ENCODE results near the gene CENPS.
"Not testable (repeated sequence)": the region's sequence is repeated elsewhere in the genome, so short reads cannot be mapped to it uniquely, and the experiment has no call there.

The CENPS gene

GRCh38 chr1:10421637-10422036, 8.6 kb upstream of the CENPS start:
- DNase-seq, result no peak

- no peak for DNase-seq
Observed at GRCh38 chr1:10424034-10424433, 6.2 kb upstream of the CENPS start.

GRCh38 chr1:10424651-10425050, 5.6 kb upstream of the CENPS start:
- no peak for DNase-seq

DNA sequence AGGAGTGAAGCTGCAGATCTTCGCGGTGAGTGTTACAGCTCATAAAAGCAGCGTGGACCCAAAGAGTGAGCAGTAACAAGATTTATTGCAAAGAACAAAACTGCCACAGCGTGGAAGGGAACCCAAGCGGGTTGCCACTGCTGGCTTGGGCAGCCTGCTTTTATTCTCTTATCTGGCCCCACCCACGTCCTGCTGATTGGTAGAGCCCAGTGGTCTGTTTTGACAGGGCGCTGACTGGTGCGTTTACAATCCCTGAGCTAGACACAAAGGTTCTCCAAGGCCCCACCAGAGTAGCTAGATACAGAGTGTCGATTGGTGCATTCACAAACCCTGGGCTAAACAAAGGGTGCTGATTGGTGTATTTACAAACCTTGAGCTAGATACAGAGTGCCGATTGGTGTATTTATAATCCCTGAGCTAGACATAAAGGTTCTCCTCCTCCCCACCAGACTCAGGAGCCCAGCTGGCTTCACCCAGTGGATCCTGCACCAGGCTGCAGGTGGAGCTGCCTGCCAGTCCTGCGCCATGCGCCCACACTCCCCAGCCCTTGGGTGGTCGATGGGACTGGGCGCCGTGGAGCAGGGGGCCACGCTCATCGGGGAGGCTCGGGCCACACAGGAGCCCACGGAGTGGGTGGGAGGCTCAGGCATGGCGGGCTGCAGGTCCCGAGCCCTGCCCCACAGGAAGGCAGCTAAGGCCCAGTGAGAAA, 4.3 kb upstream of the CENPS start:
- DNase-seq, result not testable (repeated sequence)

- DNase-seq, result not testable (repeated sequence)
Observed at GRCh38 chr1:10426535-10426848, 3.7 kb upstream of the CENPS start.

DNA sequence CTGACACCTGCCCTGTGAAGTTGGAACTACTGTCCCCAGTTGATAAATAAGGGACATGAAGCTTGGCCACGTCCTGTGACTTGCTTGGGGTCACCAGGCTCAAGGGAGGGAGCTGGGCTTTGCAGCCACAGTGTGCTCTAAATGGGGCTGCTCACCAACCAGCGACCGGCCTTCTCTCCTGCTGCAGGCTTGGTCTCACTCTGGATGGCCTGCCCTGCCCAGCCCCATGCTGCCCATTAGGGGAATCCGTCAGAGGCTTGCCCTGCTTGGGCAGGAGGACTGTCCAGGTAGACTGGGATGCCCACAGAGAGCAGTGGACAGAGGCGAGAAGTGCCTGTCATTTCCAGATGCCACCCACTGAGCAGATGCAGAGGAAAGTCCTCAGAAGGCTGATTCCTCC, 1.2 kb upstream of the CENPS start:
- no peak for DNase-seq

GRCh38 chr1:10429868-10430215, 391 bp upstream of the CENPS start:
- DNase-seq, result no peak

DNA sequence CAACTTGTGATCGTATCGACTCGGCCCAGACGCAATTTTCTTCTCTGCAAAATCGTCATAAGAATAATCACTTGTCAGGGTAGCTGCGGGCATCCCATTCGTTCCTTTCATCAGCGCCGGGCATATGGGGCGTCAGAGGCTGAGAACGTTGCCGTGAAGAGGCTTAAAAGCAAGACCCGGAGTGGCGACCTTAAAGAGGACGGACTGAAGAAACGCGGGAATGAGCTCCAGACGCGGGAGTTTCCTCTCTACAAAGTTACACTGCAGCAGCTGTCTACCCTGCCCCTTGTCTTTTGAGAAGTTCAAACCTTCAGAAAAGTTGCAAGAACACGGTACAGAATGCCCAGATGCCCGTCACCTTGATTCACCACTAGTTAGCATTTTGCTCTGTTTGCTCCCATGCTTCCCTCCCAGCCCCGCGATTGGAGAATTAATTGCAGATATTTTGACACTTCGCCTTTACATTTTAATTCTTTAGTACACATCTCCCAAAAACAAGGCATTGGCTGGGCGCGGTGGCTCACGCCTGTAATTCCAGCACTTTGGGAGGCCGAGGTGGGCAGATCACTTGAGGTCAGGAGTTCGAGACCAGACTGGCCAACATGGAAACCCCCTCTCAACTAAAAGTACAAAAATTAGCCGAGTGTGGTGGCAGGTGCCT, 967 bp downstream of the CENPS start:
- DNase-seq, result no peak

- DNase-seq, result no peak
Observed at GRCh38 chr1:10432910-10433700, 2.9 kb downstream of the CENPS start.

DNA sequence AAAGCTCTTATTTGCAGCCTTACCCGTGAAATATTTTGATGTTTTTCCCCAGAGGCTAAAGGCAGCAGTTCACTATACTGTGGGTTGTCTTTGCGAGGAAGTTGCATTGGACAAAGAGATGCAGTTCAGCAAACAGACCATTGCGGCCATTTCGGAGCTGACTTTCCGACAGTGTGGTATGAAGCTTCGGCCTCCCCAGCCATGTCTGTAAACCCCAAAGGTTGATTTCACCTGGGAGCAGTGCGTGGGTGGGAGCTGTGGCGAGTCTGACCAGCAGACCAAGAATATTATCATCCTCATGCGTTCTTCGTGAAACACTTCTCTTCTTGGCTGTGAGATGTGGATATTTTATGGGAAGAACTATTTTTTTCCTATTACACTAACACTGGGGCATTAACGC, 3.6 kb downstream of the CENPS start:
- no peak for DNase-seq

DNA sequence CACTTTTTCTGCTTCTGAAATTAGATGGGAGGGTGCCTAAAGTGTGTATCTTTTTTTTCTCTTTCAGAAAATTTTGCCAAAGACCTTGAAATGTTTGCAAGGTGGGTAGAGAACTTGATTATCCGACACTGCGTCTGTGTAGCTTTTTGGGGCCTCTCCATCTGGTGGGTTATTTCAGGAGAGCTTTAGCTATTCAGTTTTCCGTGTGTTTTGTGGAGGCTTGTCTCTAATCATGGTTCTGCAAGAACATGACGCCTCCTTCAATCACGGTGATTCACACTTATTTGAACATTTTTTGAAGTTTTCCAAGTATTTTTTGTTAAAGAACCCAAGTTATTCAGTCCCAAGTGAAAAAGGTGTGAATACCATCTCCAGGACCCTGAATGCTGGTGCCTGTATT, 4.4 kb downstream of the CENPS start:
- DNase-seq, result no peak

- DNase-seq, result no peak
Observed at GRCh38 chr1:10437052-10437451, 6.8 kb downstream of the CENPS start.

- no peak for DNase-seq
Observed at GRCh38 chr1:10438677-10439163, 8.5 kb downstream of the CENPS start.

DNA sequence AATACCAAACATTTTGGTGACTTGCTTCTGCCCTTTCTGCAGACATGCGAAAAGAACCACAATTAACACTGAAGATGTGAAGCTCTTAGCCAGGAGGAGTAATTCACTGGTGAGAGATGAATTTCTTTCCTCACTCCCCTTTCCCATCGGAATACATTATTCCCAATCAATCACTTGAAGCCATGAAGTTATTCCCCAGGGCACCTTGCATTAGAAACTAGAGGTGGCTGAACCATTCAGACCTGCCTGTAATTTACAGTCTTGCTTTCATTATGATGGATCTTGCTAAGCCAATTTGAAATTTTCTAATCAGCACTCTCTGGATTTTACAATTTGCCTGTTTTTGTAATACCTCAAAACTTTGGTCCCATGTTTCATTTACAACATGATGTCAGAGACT, 10.1 kb downstream of the CENPS start:
- no peak for DNase-seq

GRCh38 chr1:10440794-10441193, 10.6 kb downstream of the CENPS start:
- DNase-seq, result no peak

DNA sequence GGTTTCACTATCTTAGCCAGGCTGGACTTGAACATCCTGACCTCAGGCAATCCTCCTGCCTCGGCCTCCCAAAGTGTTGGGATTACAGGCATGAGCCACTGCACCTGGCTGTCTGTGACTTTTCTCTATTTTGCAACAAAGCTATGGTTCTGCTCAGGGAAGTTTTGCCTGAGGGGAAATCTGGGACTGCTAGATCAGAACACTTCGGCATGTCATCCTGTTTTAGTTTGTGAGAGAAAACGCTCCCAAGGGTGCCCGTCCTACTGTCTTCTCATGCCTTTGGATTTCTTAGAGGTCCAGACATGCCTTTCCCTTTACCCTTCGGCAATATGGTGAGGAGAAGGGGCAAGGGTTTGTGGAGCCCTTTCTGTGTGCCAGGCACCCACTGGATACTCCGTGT, 14.0 kb downstream of the CENPS start:
- no peak for DNase-seq

- DNase-seq, result no peak
Observed at GRCh38 chr1:10444795-10445397, 14.7 kb downstream of the CENPS start.

DNA sequence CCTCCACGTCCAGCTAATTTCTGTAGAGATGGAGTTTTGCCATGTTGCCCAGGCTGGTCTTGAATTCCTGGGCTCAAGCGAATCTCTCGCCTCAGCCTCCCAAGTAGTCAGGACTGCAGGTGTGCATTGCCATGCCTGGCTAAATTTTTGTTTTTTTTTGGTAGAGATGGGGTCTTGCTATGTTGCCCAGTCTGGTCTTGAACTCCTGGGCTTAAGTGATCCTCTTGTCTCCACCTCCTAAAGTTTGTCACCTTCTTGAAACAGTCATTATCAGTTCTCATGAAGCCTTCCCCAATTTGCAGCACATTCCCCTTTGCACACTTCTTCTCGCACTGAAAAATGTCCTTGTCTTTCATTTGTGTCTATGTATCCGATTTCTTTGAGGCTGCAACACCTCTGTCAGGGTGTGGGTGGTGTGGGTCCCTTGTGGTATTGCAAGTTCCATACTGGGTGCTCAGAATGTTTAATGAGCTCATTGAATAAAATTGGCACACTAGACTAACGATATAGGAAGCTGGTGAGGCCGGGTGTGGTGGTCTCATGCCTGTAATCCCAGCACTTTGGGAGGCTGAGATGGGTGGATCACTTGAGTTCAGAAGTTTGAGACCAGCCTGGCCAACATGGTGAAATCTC, 16.7 kb downstream of the CENPS start:
- DNase-seq, result no peak

GRCh38 chr1:10449751-10450150, 19.5 kb downstream of the CENPS start, which contains the start of gene CORT:
CORT (plus strand) TSS chr1:10450031; CDS start chr1:10450224, 193 bp downstream.
- DNase-seq, result no peak

- no peak for DNase-seq
Observed at GRCh38 chr1:10450156-10450814, 20.1 kb downstream of the CENPS start.

DNA sequence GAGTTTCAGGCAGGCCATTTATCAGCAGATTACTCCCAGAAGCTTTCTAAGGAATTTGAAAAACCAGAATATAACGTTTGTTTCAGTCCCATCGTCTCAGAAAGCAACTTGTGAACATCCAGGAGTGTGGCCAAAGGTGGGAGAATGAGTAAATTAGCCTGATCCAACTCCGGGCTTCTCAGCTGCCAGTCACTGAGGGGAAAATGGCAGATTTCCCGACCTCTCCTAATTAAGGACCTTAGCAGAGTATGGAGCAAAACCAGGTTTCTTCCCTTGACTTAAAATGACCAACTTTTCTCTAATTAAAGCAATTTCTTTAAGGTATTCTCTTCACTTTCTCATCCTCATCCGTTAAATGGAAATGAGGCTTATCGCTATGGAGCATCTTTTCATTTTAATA, 20.6 kb downstream of the CENPS start:
- no peak for DNase-seq

GRCh38 chr1:10451287-10451686, 21.1 kb downstream of the CENPS start:
- no peak for DNase-seq

GRCh38 chr1:10456048-10456447, 25.8 kb downstream of the CENPS start:
- DNase-seq, result no peak

Data from activated naive CD4-positive, alpha-beta T cell (primary cell).